GM21786 (cell line): Measurements from ENCODE around the gene CNGB1.
"Not testable (repeated sequence)": the region's sequence is repeated elsewhere in the genome, so short reads cannot be mapped to it uniquely, and the experiment has no call there.

Experiments
- ATAC-seq: cut with Tn5 transposase; IDR thresholded peaks from one replicate; pipeline ENCODE4 v1.9.1; 2021; ENCODE audit not compliant: unreplicated experiment

The CNGB1 gene

GRCh38 chr16:57911743-57912142 is 59.2 kb downstream of the CNGB1 start:
- no peak for ATAC-seq

DNA sequence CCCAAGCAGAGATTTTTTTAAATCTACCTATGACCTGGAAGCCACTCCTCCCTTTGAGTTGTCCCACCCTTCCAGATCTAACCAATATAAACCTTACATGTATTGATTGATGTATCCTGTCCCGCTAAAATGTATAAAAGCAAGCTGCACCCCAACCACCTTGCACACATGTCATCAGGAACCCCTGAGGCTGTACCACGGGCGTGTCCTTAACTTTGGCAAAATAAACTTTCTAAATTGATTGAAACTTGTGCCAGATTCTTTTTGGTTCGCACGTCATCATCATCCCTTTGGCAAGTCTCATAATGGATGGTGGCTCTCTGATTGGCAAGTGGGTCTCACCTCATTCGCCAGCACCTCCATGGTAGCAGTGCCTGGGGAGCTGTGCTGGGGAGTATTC is 60.2 kb downstream of the CNGB1 start:
- ATAC-seq, result no peak

DNA sequence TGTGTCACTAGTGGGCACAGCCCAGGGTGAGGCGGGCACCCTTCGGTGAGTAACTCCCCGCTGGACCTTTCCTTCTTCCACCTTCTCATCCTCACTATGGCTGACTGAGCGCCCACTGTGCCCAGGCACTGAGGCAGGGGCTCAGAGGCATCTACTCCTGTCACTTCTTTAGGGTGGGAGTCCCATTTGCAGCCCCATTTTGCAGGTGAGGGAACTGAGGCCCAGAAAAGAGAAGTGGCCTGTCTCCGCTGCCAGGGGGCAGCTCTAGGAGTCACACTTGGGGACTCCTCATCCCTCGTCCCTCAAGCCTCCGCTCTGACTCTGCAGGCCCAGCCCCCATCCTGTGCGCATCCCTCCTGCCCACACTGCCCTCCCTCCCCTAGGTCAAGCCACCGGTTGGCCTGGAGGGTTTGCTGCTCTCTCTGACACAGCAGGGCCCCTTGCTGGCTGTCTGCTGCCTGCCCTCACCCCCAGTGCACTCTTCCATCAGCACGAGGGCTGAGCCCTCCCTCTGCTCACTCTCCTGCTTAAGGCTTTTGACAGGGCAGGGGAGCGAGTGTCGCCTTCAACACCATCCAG is 62.4 kb downstream of the CNGB1 start:
- ATAC-seq, result no peak

GRCh38 chr16:57906382-57907316 is 64.3 kb downstream of the CNGB1 start:
- ATAC-seq, result no peak

GRCh38 chr16:57904101-57904500 is 66.8 kb downstream of the CNGB1 start:
- no peak for ATAC-seq

DNA sequence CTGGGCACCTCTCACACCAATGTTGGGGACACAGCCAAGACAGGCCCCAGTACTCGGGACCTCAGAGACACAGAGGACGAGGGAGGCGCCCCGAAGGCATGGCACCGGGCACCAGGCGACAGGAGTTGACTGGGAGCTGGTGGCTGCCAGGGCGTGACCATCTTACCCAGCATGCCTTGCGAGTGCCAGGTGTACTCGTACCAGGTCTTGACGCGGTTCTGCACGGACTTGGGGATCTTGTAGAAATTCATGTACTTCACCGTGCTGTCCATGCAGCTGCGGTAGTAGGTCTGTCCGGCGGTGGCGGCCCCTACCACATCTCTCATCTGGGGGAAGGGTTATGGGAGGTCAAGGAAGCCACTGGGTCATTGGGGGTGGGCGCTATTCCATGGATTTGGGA is 67.3 kb downstream of the CNGB1 start:
- ATAC-seq, result no peak

DNA sequence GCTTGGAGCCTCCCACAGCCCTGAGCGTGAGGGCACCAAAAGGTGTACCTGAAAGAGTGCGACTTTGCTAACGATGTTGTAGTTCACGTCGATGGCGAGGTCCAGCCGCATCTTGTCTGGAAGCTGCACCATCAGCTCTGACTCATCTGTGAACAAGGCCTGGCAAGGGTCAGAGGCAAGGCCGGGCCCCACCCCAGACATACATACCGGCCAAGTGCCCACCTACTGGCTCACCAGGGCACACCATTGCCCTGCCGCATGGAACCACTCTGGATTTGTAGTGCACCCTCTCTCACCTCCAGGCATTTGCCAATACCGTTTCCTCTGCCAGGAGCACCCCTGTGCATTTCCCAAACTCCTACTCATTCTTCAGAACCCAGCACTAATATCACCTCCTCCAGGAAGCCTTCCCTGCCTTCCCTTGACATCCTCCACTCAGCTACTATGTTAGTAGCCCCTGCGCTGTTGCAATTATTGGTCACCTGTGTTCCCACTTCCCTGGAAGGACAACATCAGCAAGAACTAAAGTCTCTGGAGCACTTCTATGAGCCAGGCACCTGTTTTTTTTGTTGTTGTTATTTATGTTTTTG is 69.4 kb downstream of the CNGB1 start:
- ATAC-seq, result no peak

- ATAC-seq, result no peak
These were observed 70.0 kb downstream of the CNGB1 start for GRCh38 chr16:57900796-57901479.

- no peak for ATAC-seq
These were observed 70.9 kb downstream of the CNGB1 start for GRCh38 chr16:57899771-57900661.

GRCh38 chr16:57898961-57899360 is 72.0 kb downstream of the CNGB1 start:
- ATAC-seq, result no peak

DNA sequence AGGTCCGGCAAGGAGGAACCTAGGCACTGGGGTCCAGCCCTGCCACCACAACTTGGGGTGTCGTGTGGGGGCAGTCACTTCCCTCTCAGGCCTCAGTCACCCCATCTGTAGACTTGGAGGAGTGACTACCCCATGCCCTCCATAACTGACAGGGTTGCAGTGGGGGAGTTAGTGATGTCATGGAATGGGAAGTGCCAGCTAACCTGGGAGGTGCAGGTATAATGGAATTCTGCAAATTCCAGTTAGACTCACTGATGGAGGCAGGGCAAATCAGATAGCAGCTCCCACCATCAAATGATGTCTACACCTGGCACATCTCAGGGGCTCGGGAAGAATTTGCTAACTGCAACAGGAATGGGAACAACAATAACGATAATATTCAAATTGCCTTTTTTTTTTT is 72.9 kb downstream of the CNGB1 start:
- no peak for ATAC-seq

DNA sequence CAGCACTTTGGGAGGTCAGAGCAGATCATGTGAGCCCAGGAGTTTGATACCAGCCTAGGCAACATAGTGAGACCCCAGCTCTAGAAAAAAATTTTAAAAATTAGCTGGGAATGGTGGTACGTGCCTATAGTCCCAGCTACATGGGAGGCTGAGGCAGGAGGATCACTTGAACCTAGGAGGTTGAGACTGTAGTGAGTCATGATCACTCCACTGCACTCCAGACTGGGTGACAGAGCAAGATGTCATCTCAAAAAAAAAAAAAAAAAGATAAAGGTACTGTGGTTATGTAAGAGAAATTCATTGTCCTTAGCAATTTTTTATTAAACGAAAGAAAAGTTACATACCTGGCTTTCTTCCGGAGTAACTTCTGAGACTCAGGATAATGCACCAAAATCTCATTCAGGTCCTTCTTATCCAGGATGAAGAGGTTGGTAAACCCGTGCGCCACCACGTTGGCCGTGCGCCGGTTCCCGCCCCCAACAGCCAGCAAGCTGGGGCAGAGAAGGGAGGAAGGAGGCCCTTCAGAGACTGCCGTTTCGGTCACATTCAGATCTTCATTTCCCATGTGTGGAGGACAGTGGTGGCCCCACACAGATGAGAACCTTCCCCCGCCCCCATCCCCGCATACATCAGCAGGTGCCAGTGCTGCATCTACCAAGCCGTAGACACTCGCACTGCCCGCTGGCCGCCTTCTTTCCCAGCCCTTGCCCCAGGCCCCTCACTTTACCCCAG is 73.7 kb downstream of the CNGB1 start:
- ATAC-seq, result no peak

DNA sequence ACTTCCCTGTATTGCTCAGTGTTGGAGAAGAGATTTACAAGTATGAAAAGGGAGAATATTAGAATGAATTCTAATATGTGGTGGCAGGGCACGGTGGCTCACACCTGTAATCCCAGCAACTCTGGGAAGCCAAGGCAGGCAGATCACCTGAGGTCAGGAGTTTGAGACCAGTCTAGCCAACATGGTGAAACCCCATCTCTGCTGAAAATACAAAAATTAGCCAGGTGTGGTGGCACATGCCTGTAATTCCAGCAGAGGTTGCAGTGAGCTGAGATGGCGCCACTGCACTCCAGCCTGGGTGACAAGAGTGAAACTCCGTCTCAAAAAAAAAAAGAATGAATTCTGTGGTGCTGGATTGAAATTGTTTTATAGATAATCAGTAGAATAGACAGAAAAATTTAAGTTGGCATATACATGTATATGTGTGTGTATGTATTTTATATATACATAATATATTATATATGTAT is 75.8 kb downstream of the CNGB1 start:
- not testable (repeated sequence) for ATAC-seq

DNA sequence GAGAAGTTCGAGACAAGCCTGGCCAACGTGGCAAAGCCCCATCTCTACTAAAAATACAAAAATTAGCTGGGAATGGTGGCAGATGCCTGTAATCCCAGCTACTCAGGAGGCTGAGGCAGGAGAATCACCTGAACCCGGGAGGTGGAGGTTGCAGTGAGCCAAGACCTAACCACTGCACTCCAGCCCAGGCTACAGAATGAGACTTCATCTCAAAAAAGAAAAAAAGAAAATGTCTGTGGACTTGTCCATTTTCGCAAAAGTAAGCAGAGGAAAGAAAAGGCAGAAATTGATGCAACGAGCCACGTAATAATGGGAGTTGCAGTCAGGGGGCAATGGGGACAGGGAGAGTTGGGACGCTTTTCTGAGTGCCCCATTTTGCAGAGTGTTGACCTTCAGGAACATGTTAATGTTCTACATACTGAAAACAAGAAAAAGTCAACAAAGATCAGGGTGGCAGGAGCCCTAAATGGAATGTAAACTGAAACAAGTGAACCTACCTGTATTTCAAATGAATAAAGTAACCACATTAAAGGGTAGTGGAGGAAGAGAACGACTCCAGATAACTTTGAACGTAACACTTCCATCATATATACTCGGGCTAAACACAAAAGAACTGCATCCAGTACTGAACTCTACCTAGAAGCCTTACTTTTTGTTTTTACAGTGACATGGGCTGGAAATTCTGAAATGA is 76.4 kb downstream of the CNGB1 start:
- no peak for ATAC-seq

GRCh38 chr16:57893559-57894389 is 77.2 kb downstream of the CNGB1 start:
- ATAC-seq, result no peak

GRCh38 chr16:57893217-57893558 is 77.7 kb downstream of the CNGB1 start:
- no peak for ATAC-seq

GRCh38 chr16:57892447-57893096 is 78.4 kb downstream of the CNGB1 start:
- ATAC-seq, result no peak

DNA sequence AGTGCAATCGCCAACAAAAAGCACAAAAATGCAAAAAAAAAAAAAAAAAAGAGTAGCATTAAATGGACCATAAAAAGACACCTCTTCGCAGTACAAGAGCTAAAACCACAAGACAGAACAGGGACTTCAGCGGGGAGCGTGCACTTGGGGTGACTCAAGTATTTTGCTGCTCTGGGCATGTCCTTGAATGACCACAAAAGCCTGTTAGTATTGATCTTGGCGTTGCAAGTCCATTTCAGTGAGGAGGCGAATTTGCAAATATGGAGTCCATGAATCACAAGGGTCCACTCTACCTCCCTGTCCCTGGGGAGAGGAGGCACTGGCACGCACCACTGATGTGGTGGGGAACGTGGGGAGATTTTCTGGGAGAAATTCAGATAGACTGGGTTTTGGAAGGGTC is 78.9 kb downstream of the CNGB1 start:
- no peak for ATAC-seq
